WTC11 (cell line): Measurements from ENCODE around the gene UQCR11. TPM values are rescaled to one million over a fixed set of nuclear protein-coding genes. Genes with fewer than 3 reads are reported as not detected.

Source experiments
- CBFB ChIP-seq: sonication (generic); formaldehyde crosslinking; IDR thresholded peaks from 2 replicates; pipeline ENCODE4 v1.8.1; 2022; ENCODE audit warnings: mild to moderate bottlenecking, low read depth, missing genetic modification reagents
- FOXP1 ChIP-seq: sonication (generic); formaldehyde crosslinking; IDR thresholded peaks from 2 replicates; pipeline ENCODE4 v1.8.0; 2022; ENCODE audit warnings: missing genetic modification reagents, mild to moderate bottlenecking, moderate library complexity, borderline replicate concordance
- MYBL2 ChIP-seq: sonication (generic); formaldehyde crosslinking; IDR thresholded peaks from 2 replicates; pipeline ENCODE4 v1.8.1; 2023; ENCODE audit warnings: mild to moderate bottlenecking, moderate library complexity, missing genetic modification reagents
- NFE2L1 ChIP-seq: sonication (generic); formaldehyde crosslinking; IDR thresholded peaks from 2 replicates; pipeline ENCODE4 v1.8.1; 2023; ENCODE audit warnings: missing genetic modification reagents
- NFYB ChIP-seq: sonication (generic); formaldehyde crosslinking; conservative IDR thresholded peaks from 2 replicates; pipeline ENCODE4 v1.8.0; 2022; ENCODE audit warnings: low read depth, missing genetic modification reagents
- SMAD4 ChIP-seq: sonication (generic); formaldehyde crosslinking; IDR thresholded peaks from 2 replicates; pipeline ENCODE4 v1.8.0; 2022; ENCODE audit warnings: mild to moderate bottlenecking, missing genetic modification reagents
- total RNA-seq: library from RNA; stranded (reverse); gene quantifications from 3 replicates; pipeline ENCODE4 v1.2.3, GENCODE V29; 2021
- TF ChIP-seq, protein P1 (sequence below): sonication (generic); formaldehyde crosslinking; IDR thresholded peaks from 2 replicates; pipeline ENCODE4 v1.8.0; 2023; ENCODE audit warnings: mild to moderate bottlenecking, missing genetic modification reagents
- TF ChIP-seq, protein P2 (sequence below): sonication (generic); formaldehyde crosslinking; IDR thresholded peaks from 2 replicates; pipeline ENCODE4 v1.8.0; 2022; ENCODE audit warnings: missing genetic modification reagents
- TF ChIP-seq, protein P3 (sequence below): sonication (generic); formaldehyde crosslinking; IDR thresholded peaks from 2 replicates; pipeline ENCODE4 v1.8.1; 2023; ENCODE audit warnings: mild to moderate bottlenecking, missing genetic modification reagents, moderate library complexity
- TF ChIP-seq, protein P4 (sequence below): fragments of 250-450 bp; sonication (Bioruptor Pico); IDR thresholded peaks from 2 replicates; pipeline ENCODE4 v2.1.2; 2022; ENCODE audit warnings: mild to moderate bottlenecking, moderate library complexity
- TF ChIP-seq, protein P5 (sequence below): sonication (generic); formaldehyde crosslinking; IDR thresholded peaks from 2 replicates; pipeline ENCODE4 v1.8.1; 2022; ENCODE audit warnings: missing genetic modification reagents, borderline replicate concordance
- TF ChIP-seq, protein P6 (sequence below): sonication (generic); formaldehyde crosslinking; IDR thresholded peaks from 2 replicates; pipeline ENCODE4 v1.8.1; 2023; ENCODE audit warnings: mild to moderate bottlenecking, missing genetic modification reagents
- TF ChIP-seq, protein P7 (sequence below): fragments of 250-450 bp; sonication (Bioruptor Pico); IDR thresholded peaks from 2 replicates; pipeline ENCODE4 v1.9.0; 2021; ENCODE audit warnings: mild to moderate bottlenecking, borderline replicate concordance
- TF ChIP-seq, protein P8 (sequence below): sonication (generic); formaldehyde crosslinking; IDR thresholded peaks from 2 replicates; pipeline ENCODE4 v1.8.0; 2023; ENCODE audit warnings: missing genetic modification reagents, mild to moderate bottlenecking, borderline replicate concordance

The UQCR11 gene
- total RNA-seq, 1 experiment from 2014 or later: 198 TPM

DNA sequence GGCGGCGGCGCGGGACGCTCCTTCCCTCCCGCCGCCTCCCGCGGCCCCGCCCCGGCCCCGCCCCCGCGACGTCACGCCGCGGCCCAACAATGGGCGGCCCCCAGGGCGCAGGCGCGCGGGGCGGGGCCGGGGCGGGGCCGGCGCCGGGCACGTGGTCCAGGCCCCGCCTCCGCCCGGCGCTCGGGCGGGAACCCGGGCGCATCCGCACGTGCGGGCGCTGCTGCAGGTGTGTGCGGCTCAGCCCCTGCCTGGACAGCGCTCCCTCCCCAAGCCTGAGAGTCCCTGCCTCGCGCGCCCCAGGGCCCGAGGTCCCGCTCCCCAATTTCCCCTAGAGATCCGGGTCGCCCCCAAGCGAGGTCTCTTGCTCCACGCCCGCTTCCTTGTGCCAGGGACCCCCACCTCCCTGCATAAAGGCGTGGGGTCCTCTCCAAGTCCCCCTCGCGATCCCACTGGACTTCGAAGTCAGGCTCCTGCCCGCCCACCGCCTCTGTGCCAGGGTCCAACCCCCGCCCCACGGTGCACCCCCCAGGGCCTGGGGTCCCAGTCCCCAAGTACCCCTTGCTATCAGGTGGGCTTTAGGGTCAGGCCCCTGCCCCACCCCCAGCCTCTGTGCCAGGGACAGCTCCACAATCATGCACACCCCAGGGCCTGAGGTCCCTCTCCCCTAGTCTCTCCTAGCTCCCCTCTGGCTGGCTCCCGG is 36.8 kb downstream of the UQCR11 start, which contains the start of gene MEX3D (continued):
- TF ChIP-seq, protein P1, sequence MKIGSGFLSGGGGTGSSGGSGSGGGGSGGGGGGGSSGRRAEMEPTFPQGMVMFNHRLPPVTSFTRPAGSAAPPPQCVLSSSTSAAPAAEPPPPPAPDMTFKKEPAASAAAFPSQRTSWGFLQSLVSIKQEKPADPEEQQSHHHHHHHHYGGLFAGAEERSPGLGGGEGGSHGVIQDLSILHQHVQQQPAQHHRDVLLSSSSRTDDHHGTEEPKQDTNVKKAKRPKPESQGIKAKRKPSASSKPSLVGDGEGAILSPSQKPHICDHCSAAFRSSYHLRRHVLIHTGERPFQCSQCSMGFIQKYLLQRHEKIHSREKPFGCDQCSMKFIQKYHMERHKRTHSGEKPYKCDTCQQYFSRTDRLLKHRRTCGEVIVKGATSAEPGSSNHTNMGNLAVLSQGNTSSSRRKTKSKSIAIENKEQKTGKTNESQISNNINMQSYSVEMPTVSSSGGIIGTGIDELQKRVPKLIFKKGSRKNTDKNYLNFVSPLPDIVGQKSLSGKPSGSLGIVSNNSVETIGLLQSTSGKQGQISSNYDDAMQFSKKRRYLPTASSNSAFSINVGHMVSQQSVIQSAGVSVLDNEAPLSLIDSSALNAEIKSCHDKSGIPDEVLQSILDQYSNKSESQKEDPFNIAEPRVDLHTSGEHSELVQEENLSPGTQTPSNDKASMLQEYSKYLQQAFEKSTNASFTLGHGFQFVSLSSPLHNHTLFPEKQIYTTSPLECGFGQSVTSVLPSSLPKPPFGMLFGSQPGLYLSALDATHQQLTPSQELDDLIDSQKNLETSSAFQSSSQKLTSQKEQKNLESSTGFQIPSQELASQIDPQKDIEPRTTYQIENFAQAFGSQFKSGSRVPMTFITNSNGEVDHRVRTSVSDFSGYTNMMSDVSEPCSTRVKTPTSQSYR (CRISPR knock-in tag): peak; percentile 92
- TF ChIP-seq FOXP1 (CRISPR knock-in tag) (peak; percentile 99), SMAD4 (peak; percentile 86; the same call in 1 of the 2 replicates), NFYB (CRISPR knock-in tag) (peak; percentile 42), NFE2L1 (CRISPR knock-in tag) (peak; percentile 96; the same call in 1 of the 2 replicates), MYBL2 (CRISPR knock-in tag) (peak; percentile 93), CBFB (CRISPR knock-in tag) (0 out of 2 replicates have a peak, but pooled peaks have one; percentile 62)
- TF ChIP-seq, protein P2, sequence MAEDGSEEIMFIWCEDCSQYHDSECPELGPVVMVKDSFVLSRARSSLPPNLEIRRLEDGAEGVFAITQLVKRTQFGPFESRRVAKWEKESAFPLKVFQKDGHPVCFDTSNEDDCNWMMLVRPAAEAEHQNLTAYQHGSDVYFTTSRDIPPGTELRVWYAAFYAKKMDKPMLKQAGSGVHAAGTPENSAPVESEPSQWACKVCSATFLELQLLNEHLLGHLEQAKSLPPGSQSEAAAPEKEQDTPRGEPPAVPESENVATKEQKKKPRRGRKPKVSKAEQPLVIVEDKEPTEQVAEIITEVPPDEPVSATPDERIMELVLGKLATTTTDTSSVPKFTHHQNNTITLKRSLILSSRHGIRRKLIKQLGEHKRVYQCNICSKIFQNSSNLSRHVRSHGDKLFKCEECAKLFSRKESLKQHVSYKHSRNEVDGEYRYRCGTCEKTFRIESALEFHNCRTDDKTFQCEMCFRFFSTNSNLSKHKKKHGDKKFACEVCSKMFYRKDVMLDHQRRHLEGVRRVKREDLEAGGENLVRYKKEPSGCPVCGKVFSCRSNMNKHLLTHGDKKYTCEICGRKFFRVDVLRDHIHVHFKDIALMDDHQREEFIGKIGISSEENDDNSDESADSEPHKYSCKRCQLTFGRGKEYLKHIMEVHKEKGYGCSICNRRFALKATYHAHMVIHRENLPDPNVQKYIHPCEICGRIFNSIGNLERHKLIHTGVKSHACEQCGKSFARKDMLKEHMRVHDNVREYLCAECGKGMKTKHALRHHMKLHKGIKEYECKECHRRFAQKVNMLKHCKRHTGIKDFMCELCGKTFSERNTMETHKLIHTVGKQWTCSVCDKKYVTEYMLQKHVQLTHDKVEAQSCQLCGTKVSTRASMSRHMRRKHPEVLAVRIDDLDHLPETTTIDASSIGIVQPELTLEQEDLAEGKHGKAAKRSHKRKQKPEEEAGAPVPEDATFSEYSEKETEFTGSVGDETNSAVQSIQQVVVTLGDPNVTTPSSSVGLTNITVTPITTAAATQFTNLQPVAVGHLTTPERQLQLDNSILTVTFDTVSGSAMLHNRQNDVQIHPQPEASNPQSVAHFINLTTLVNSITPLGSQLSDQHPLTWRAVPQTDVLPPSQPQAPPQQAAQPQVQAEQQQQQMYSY (CRISPR knock-in tag): peak; percentile 57; the same call in 1 of the 2 replicates
- TF ChIP-seq, protein P3, sequence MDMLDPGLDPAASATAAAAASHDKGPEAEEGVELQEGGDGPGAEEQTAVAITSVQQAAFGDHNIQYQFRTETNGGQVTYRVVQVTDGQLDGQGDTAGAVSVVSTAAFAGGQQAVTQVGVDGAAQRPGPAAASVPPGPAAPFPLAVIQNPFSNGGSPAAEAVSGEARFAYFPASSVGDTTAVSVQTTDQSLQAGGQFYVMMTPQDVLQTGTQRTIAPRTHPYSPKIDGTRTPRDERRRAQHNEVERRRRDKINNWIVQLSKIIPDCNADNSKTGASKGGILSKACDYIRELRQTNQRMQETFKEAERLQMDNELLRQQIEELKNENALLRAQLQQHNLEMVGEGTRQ (CRISPR knock-in tag): peak; percentile 91
- TF ChIP-seq, protein P4, sequence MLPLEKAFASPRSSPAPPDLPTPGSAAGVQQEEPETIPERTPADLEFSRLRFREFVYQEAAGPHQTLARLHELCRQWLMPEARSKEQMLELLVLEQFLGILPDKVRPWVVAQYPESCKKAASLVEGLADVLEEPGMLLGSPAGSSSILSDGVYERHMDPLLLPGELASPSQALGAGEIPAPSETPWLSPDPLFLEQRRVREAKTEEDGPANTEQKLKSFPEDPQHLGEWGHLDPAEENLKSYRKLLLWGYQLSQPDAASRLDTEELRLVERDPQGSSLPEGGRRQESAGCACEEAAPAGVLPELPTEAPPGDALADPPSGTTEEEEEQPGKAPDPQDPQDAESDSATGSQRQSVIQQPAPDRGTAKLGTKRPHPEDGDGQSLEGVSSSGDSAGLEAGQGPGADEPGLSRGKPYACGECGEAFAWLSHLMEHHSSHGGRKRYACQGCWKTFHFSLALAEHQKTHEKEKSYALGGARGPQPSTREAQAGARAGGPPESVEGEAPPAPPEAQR: no peak
- TF ChIP-seq, protein P5, sequence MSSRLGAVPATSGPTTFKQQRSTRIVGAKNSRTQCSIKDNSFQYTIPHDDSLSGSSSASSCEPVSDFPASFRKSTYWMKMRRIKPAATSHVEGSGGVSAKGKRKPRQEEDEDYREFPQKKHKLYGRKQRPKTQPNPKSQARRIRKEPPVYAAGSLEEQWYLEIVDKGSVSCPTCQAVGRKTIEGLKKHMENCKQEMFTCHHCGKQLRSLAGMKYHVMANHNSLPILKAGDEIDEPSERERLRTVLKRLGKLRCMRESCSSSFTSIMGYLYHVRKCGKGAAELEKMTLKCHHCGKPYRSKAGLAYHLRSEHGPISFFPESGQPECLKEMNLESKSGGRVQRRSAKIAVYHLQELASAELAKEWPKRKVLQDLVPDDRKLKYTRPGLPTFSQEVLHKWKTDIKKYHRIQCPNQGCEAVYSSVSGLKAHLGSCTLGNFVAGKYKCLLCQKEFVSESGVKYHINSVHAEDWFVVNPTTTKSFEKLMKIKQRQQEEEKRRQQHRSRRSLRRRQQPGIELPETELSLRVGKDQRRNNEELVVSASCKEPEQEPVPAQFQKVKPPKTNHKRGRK: no peak
- TF ChIP-seq, protein P6, sequence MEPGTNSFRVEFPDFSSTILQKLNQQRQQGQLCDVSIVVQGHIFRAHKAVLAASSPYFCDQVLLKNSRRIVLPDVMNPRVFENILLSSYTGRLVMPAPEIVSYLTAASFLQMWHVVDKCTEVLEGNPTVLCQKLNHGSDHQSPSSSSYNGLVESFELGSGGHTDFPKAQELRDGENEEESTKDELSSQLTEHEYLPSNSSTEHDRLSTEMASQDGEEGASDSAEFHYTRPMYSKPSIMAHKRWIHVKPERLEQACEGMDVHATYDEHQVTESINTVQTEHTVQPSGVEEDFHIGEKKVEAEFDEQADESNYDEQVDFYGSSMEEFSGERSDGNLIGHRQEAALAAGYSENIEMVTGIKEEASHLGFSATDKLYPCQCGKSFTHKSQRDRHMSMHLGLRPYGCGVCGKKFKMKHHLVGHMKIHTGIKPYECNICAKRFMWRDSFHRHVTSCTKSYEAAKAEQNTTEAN: peak; percentile 96
- TF ChIP-seq, protein P7, sequence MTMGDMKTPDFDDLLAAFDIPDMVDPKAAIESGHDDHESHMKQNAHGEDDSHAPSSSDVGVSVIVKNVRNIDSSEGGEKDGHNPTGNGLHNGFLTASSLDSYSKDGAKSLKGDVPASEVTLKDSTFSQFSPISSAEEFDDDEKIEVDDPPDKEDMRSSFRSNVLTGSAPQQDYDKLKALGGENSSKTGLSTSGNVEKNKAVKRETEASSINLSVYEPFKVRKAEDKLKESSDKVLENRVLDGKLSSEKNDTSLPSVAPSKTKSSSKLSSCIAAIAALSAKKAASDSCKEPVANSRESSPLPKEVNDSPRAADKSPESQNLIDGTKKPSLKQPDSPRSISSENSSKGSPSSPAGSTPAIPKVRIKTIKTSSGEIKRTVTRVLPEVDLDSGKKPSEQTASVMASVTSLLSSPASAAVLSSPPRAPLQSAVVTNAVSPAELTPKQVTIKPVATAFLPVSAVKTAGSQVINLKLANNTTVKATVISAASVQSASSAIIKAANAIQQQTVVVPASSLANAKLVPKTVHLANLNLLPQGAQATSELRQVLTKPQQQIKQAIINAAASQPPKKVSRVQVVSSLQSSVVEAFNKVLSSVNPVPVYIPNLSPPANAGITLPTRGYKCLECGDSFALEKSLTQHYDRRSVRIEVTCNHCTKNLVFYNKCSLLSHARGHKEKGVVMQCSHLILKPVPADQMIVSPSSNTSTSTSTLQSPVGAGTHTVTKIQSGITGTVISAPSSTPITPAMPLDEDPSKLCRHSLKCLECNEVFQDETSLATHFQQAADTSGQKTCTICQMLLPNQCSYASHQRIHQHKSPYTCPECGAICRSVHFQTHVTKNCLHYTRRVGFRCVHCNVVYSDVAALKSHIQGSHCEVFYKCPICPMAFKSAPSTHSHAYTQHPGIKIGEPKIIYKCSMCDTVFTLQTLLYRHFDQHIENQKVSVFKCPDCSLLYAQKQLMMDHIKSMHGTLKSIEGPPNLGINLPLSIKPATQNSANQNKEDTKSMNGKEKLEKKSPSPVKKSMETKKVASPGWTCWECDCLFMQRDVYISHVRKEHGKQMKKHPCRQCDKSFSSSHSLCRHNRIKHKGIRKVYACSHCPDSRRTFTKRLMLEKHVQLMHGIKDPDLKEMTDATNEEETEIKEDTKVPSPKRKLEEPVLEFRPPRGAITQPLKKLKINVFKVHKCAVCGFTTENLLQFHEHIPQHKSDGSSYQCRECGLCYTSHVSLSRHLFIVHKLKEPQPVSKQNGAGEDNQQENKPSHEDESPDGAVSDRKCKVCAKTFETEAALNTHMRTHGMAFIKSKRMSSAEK: no peak
- TF ChIP-seq, protein P8, sequence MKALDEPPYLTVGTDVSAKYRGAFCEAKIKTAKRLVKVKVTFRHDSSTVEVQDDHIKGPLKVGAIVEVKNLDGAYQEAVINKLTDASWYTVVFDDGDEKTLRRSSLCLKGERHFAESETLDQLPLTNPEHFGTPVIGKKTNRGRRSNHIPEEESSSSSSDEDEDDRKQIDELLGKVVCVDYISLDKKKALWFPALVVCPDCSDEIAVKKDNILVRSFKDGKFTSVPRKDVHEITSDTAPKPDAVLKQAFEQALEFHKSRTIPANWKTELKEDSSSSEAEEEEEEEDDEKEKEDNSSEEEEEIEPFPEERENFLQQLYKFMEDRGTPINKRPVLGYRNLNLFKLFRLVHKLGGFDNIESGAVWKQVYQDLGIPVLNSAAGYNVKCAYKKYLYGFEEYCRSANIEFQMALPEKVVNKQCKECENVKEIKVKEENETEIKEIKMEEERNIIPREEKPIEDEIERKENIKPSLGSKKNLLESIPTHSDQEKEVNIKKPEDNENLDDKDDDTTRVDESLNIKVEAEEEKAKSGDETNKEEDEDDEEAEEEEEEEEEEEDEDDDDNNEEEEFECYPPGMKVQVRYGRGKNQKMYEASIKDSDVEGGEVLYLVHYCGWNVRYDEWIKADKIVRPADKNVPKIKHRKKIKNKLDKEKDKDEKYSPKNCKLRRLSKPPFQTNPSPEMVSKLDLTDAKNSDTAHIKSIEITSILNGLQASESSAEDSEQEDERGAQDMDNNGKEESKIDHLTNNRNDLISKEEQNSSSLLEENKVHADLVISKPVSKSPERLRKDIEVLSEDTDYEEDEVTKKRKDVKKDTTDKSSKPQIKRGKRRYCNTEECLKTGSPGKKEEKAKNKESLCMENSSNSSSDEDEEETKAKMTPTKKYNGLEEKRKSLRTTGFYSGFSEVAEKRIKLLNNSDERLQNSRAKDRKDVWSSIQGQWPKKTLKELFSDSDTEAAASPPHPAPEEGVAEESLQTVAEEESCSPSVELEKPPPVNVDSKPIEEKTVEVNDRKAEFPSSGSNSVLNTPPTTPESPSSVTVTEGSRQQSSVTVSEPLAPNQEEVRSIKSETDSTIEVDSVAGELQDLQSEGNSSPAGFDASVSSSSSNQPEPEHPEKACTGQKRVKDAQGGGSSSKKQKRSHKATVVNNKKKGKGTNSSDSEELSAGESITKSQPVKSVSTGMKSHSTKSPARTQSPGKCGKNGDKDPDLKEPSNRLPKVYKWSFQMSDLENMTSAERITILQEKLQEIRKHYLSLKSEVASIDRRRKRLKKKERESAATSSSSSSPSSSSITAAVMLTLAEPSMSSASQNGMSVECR (CRISPR knock-in tag): peak; percentile 96
